NCI-H146 treated with DMSO at 0.1 percent for 48 hours (cell line): ENCODE results near the gene PPP1R13B.
"Not testable (repeated sequence)": the region's sequence is repeated elsewhere in the genome, so short reads cannot be mapped to it uniquely, and the experiment has no call there.

ENCODE experiments used
- DNase-seq: peaks from one replicate; lab custom pipeline; 2025; ENCODE audit not compliant: unreplicated experiment; lab: John Stamatoyannopoulos, UW

PPP1R13B gene

GRCh38 chr14:103702497-103703432 lies 144.6 kb downstream of the PPP1R13B start:
- DNase-seq = no peak

- DNase-seq = no peak
Measured at GRCh38 chr14:103702095-103702494, 145.3 kb downstream of the PPP1R13B start.

GRCh38 chr14:103700753-103701490 lies 146.5 kb downstream of the PPP1R13B start:
- DNase-seq = no peak

- DNase-seq = no peak
Measured at GRCh38 chr14:103699901-103700752, 147.2 kb downstream of the PPP1R13B start.

- DNase-seq = no peak
Measured at GRCh38 chr14:103699261-103699661, 148.1 kb downstream of the PPP1R13B start.

- DNase-seq = no peak
Measured at GRCh38 chr14:103698380-103699260, 148.8 kb downstream of the PPP1R13B start.

GRCh38 chr14:103697603-103698379 lies 149.6 kb downstream of the PPP1R13B start:
- DNase-seq = no peak

GRCh38 chr14:103697206-103697602 lies 150.2 kb downstream of the PPP1R13B start:
- DNase-seq = no peak

- no peak for DNase-seq
Measured at GRCh38 chr14:103696466-103697071, 150.8 kb downstream of the PPP1R13B start.

GRCh38 chr14:103696070-103696402 lies 151.3 kb downstream of the PPP1R13B start:
- DNase-seq = no peak

GRCh38 chr14:103695296-103696069 lies 151.9 kb downstream of the PPP1R13B start:
- no peak for DNase-seq

GRCh38 chr14:103694572-103695026 lies 152.8 kb downstream of the PPP1R13B start:
- no peak for DNase-seq

- no peak for DNase-seq
Measured at GRCh38 chr14:103693515-103693914, 153.9 kb downstream of the PPP1R13B start.

- no peak for DNase-seq
Measured at GRCh38 chr14:103692871-103693270, 154.5 kb downstream of the PPP1R13B start.

GRCh38 chr14:103692159-103692558 lies 155.2 kb downstream of the PPP1R13B start:
- DNase-seq = no peak

- DNase-seq = not testable (repeated sequence)
Measured at GRCh38 chr14:103691655-103692054, 155.7 kb downstream of the PPP1R13B start.

GRCh38 chr14:103690332-103690731 lies 157.0 kb downstream of the PPP1R13B start:
- no peak for DNase-seq
